ENCODE data around the gene PRKAR2B.

GRCh38 chr7:107075863-107076574, 31.5 kb downstream of the PRKAR2B start:
- no peak for TF ChIP-seq POLR2A (IDR thresholded peaks at IDR 0.05)
- TF ChIP-seq, protein P1, sequence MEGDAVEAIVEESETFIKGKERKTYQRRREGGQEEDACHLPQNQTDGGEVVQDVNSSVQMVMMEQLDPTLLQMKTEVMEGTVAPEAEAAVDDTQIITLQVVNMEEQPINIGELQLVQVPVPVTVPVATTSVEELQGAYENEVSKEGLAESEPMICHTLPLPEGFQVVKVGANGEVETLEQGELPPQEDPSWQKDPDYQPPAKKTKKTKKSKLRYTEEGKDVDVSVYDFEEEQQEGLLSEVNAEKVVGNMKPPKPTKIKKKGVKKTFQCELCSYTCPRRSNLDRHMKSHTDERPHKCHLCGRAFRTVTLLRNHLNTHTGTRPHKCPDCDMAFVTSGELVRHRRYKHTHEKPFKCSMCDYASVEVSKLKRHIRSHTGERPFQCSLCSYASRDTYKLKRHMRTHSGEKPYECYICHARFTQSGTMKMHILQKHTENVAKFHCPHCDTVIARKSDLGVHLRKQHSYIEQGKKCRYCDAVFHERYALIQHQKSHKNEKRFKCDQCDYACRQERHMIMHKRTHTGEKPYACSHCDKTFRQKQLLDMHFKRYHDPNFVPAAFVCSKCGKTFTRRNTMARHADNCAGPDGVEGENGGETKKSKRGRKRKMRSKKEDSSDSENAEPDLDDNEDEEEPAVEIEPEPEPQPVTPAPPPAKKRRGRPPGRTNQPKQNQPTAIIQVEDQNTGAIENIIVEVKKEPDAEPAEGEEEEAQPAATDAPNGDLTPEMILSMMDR (IDR thresholded peaks at IDR 0.05), result no peak

Data from uterus (tissue), 2 donors.